Left lung (tissue), 10 donors: Measurements from ENCODE around the gene BNC2. TPM values are rescaled to one million over a fixed set of nuclear protein-coding genes. Genes with fewer than 3 reads are reported as not detected.

Experiments used
- ATAC-seq: fragments of 200-7000 bp; cut with Tn5 transposase; one replicate; pipeline ENCODE4 v1.9.1; 2020; ENCODE audit warnings: moderate library complexity
- DNase-seq, 4 donors: peaks; one replicate each; pipeline ENCODE4 v3.0.0-alpha.2; 2013 to 2020
- H3K27ac ChIP-seq, 2 donors: fragments of 200-600 bp; sonication (generic) in 1 of 2; one replicate each; pipeline versions ENCODE4 v1.5.0 to v1.8.0; 2020 to 2021
- H3K27me3 ChIP-seq, 2 donors: fragments of 200-600 bp; sonication (generic) in 1 of 2; one replicate each; pipeline versions ENCODE4 v1.5.0 to v1.8.0; 2020 to 2021
- H3K36me3 ChIP-seq, 2 donors: fragments of 200-600 bp; sonication (generic) in 1 of 2; one replicate each; pipeline versions ENCODE4 v1.5.0 to v1.8.0; 2020 to 2021
- H3K4me1 ChIP-seq, 2 donors: fragments of 200-600 bp; one replicate each; pipeline ENCODE4 v1.8.0; 2021
- H3K4me3 ChIP-seq, 2 donors: fragments of 200-600 bp; sonication (generic) in 1 of 2; one replicate each; pipeline versions ENCODE4 v1.5.0 to v1.8.0; 2020 to 2021; ENCODE audit warnings: mild to moderate bottlenecking in 1 of 2
- H3K9me3 ChIP-seq, 2 donors: fragments of 200-600 bp; sonication (generic) in 1 of 2; one replicate each; pipeline versions ENCODE4 v1.5.0 to v1.8.0; 2020 to 2021
- CTCF ChIP-seq, 2 donors: fragments of 200-600 bp; sonication (generic) in 1 of 2; IDR thresholded peaks; one replicate each; pipeline versions ENCODE4 v1.5.0 to v1.8.0; 2021; ENCODE audit warnings: antibody characterized with exemption in 2 of 2
- intact Hi-C, 2 donors: fragments of 100-400 bp; cut with DNase I; formaldehyde crosslinking; loops; one replicate each; pipeline versions ENCODE4 v1.11.2 to v1.14.2; 2022
- polyA plus RNA-seq, 6 donors: library from polyadenylated mRNA; unstranded; fragments of 120-200 nt; gene quantifications; one replicate each; pipeline ENCODE4 v1.2.1, GENCODE V29; 2013; ENCODE audit not compliant: insufficient read length in 6 of 6
- total RNA-seq, 2 donors: library from RNA; stranded (reverse); fragmentation: NEBNext Ultra II Directional; extraction: Animal tissue kit (Norgen Biotek cat#: 25700); gene quantifications; one replicate each; pipeline ENCODE4 v1.2.1, GENCODE V29; 2021
- donor health status: DM: no; HTN: yes; CAD: no.
- donor health status: DM: no; HTN: no; CAD: no.

The BNC2 gene
- total and polyA plus RNA-seq, 8 donors, result 9.6 to 19.3 (median 12.9) TPM

GRCh38 chr9:16768816-16769215, 101.7 kb downstream of the BNC2 start:
- ATAC-seq, result no peak
- no peak overlapping the region for H3K27ac ChIP-seq
- TF ChIP-seq CTCF (IDR thresholded peaks at IDR 0.05), result no peak

GRCh38 chr9:16767366-16767765, 103.1 kb downstream of the BNC2 start:
- Histone ChIP-seq H3K27ac (no peak overlapping the region), H3K36me3 (no peaks in the 10 kb centered on the region), H3K27me3 (no peaks in the 10 kb centered on the region), H3K9me3 (no peaks in the 10 kb centered on the region), H3K4me3 (no peak overlapping the region), H3K4me1 (no peaks in the 10 kb centered on the region)
- no peak for DNase-seq
- no peak for ATAC-seq
- intact Hi-C loops, result no loop called here
- TF ChIP-seq CTCF (IDR thresholded peaks at IDR 0.05), result no peak

More at GRCh38 chr9:16768816-16769215, 101.7 kb downstream of the BNC2 start:
- Histone ChIP-seq H3K4me3 (no peak overlapping the region), H3K4me1 (no peaks in the 10 kb centered on the region), H3K9me3 (no peaks in the 10 kb centered on the region), H3K36me3 (no peaks in the 10 kb centered on the region), H3K27me3 (no peaks in the 10 kb centered on the region)
- intact Hi-C loops, result no loop called here
- DNase-seq, result no peak

GRCh38 chr9:16763946-16764345, 106.5 kb downstream of the BNC2 start:
- H3K27me3 ChIP-seq, result no peaks in the 10 kb centered on the region
- TF ChIP-seq CTCF (IDR thresholded peaks at IDR 0.05), result no peak
- intact Hi-C loops, result no loop called here
- no peaks in the 10 kb centered on the region for H3K36me3 ChIP-seq
- H3K27ac ChIP-seq, result no peak overlapping the region
- no peaks in the 10 kb centered on the region for H3K4me1 ChIP-seq
- H3K9me3 ChIP-seq, result no peaks in the 10 kb centered on the region
- no peak for ATAC-seq
- H3K4me3 ChIP-seq, result no peak overlapping the region
- no peak for DNase-seq

GRCh38 chr9:16755467-16756160, 114.9 kb downstream of the BNC2 start:
- Histone ChIP-seq H3K27ac (no peak overlapping the region), H3K9me3 (no peaks in the 10 kb centered on the region), H3K4me1 (no peaks in the 10 kb centered on the region), H3K4me3 (no peak overlapping the region), H3K27me3 (no peaks in the 10 kb centered on the region), H3K36me3 (no peaks in the 10 kb centered on the region)
- ATAC-seq (no peak), DNase-seq (no peak)
- TF ChIP-seq CTCF (IDR thresholded peaks at IDR 0.05), result no peak
- intact Hi-C loops, result no loop called here

GRCh38 chr9:16754662-16755061, 115.8 kb downstream of the BNC2 start:
- Histone ChIP-seq H3K9me3 (no peaks in the 10 kb centered on the region), H3K27me3 (no peaks in the 10 kb centered on the region), H3K4me1 (no peaks in the 10 kb centered on the region), H3K4me3 (no peak overlapping the region), H3K36me3 (no peaks in the 10 kb centered on the region), H3K27ac (no peak overlapping the region)
- no peak for TF ChIP-seq CTCF (IDR thresholded peaks at IDR 0.05)
- ATAC-seq, result no peak
- DNase-seq, result no peak
- intact Hi-C loops, result no loop called here
